ENCODE data around the gene FLT4.

The FLT4 gene

GRCh38 chr5:180575571-180575970 is 73.8 kb downstream of the FLT4 start:
- no peak for TF ChIP-seq CTCF (IDR thresholded peaks at IDR 0.05; ENCODE audit: low read depth, low read length, missing control alignments)
- no peak for DNase-seq (ENCODE audit: extremely low read depth, low read depth)
- no peak overlapping the region for H3K4me3 ChIP-seq (replicated peaks; ENCODE audit: low read depth, low read length)

GRCh38 chr5:180568914-180569313 is 80.5 kb downstream of the FLT4 start:
- TF ChIP-seq CTCF (IDR thresholded peaks at IDR 0.05; ENCODE audit: low read depth, low read length, missing control alignments), result no peak
- DNase-seq (ENCODE audit: extremely low read depth, low read depth), result no peak
- H3K4me3 ChIP-seq (replicated peaks; ENCODE audit: low read depth, low read length), result no peak overlapping the region

DNA sequence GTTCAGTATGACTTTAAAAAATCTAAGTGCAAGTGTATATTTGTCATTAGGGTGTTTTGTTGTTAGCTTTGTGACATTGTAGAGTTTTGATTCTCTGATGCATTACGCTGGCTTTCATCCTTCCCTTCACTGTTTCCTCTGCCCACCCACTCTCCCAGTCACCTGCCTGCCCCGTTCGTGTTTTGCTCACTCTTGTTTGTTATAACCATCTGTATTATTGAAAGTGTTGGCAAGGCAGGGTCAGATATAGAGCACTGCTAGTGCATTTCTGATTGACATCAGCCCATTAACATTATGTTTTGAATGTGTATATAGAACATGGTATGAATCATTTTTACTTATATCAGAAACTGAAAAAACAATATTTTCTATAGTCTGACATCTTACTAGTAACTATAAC is 85.4 kb downstream of the FLT4 start:
- H3K4me3 ChIP-seq (replicated peaks; ENCODE audit: low read depth, low read length), result no peak overlapping the region
- DNase-seq (ENCODE audit: extremely low read depth, low read depth), result no peak
- no peak for TF ChIP-seq CTCF (IDR thresholded peaks at IDR 0.05; ENCODE audit: low read depth, low read length, missing control alignments)

- no peak for TF ChIP-seq CTCF (IDR thresholded peaks at IDR 0.05; ENCODE audit: low read depth, low read length, missing control alignments)
- DNase-seq (ENCODE audit: extremely low read depth, low read depth), result no peak
- H3K4me3 ChIP-seq (replicated peaks; ENCODE audit: low read depth, low read length), result no peak overlapping the region
These were observed 91.2 kb downstream of the FLT4 start for GRCh38 chr5:180558232-180558631.

DNA sequence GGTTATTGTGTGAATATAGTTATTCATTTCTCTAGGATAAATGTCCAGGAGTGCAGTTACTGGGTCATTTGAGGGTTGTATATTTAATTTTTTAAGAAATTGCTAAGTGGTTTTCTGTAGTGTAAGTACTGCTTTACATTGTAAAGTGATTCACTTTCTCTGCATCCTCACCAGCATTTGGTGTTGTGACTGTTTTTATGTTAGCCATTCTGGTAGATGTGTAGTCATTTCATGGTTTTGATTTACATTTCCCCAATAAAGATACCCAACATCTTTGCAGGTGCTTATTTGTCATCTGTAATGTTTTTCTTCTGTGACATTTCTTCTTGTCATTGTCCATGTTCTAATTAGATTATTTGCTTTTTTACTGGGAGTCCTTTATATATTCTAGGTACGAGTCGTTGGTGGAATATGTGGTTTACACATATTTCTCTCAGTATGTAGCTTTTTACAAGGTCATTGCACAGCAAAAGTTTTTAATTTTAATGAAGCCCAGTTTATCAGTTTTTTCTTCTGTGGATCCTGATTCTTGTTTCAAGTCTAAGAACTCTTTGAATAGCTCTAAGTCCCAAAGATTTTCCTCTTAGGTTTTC is 92.1 kb downstream of the FLT4 start:
- no peak overlapping the region for H3K4me3 ChIP-seq (replicated peaks; ENCODE audit: low read depth, low read length)
- DNase-seq (ENCODE audit: extremely low read depth, low read depth), result no peak
- TF ChIP-seq CTCF (IDR thresholded peaks at IDR 0.05; ENCODE audit: low read depth, low read length, missing control alignments), result no peak

GRCh38 chr5:180555168-180555921 is 94.1 kb downstream of the FLT4 start:
- H3K4me3 ChIP-seq (replicated peaks; ENCODE audit: low read depth, low read length), result no peak overlapping the region
- no peak for DNase-seq (ENCODE audit: extremely low read depth, low read depth)
- no peak for TF ChIP-seq CTCF (IDR thresholded peaks at IDR 0.05; ENCODE audit: low read depth, low read length, missing control alignments)
